GM18870 (cell line): ENCODE data around the gene CCDC120.

Experiments used
- ATAC-seq: cut with Tn5 transposase; IDR thresholded peaks from one replicate; pipeline ENCODE4 v1.9.1; 2021; ENCODE audit warnings: moderate library complexity; ENCODE audit not compliant: unreplicated experiment

The CCDC120 gene

DNA sequence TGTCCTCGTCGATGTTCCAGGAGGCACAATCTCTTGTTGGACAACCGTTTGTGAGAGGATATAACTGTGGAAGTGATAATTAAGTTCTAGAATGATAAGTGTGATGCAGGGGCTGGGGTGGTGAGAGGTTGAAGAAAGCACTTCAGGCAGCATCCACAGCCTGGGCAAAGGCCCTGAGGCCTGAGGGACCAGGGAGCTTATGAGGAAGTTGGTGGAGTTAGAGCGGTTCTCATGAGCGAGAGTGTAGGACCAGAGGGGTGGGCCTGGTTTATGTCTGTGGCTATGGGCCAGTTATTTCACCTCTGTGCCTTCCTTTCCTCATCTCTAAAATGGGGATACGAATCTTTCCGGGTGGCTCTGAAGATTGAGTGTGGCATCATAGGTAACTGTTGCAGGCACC is 2.7 kb downstream of the CCDC120 start:
- ATAC-seq, result no peak

DNA sequence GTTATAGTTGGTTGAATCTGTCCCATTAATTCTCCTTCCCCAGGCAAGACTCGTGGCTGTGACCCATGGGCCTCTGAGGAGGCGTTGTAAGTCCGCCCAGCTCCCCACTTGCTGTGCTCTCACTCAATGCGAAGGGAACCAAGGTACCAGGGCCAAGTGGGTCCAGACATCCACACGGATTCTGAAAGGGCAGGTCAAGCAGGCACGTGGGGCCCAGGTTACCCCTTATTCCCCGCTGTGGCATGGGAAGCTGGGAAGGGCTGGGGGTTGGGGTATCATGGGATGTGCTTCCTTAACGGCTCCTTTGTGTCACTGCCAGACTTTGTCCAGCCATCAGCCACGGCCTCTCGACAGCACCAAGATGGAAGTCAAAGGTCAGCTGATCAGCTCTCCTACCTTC is 3.1 kb downstream of the CCDC120 start:
- no peak for ATAC-seq

DNA sequence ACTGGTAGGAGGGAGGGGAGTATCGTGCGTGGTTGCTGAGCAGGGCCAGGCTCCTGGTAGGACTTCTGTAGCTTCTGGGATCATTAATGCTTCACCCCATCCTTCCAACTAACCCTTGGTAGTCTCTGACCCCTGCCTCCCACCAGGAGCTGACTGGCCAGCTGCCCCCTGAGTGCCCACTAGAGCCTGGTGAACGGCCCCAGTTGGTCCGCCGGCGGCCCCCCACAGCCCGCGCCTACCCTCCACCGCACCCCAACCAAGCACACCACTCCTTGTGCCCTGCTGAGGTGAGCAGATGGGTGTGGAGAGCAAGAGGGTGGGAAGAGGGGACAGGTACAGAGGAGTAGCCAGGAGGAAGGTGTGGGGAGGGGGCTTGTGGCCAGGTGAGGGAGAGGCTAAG is 4.9 kb downstream of the CCDC120 start:
- no peak for ATAC-seq

DNA sequence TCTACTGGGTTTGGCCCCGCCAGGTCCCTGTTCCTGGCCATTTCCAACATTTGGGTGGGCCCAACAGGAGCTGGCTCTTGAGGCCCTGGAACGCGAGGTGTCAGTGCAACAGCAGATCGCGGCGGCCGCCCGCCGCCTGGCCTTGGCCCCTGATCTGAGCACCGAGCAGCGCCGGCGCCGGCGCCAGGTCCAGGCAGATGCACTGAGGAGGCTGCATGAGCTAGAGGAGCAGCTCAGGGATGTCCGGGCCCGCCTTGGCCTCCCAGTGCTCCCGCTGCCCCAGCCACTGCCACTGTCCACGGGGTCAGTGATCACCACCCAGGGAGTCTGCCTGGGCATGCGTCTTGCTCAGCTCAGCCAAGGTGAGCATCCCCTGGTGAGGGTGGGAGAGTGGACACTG is 5.5 kb downstream of the CCDC120 start:
- ATAC-seq, result no peak

GRCh38 chrX:49064735-49065134 is 5.9 kb downstream of the CCDC120 start:
- ATAC-seq, result no peak

GRCh38 chrX:49066278-49066677 is 7.5 kb downstream of the CCDC120 start:
- no peak for ATAC-seq

DNA sequence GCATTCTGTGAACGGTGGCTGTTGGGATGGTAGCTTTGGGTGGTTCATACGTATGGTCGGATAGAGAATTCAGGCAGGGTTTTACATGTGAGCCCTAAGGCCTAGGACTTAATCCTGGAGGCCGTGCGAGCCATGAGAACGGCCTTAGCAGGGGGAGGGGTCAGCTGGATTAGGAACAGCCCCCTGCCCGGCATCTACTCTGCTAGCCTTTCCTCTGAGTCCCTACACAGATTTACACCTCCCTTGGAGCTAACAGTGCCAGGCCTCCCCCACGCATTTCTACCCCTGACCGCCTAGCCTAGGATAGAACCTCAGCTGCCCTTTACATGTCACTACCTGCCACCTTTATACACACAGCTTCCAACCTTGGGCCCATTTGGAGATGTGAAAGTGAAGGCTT is 7.9 kb downstream of the CCDC120 start:
- no peak for ATAC-seq

- ATAC-seq, result no peak
Measured at GRCh38 chrX:49067285-49068120, 8.7 kb downstream of the CCDC120 start.

GRCh38 chrX:49069038-49069437 is 10.2 kb downstream of the CCDC120 start:
- ATAC-seq, result no peak

- no peak for ATAC-seq
Measured at GRCh38 chrX:49070988-49071387, 12.2 kb downstream of the CCDC120 start.

DNA sequence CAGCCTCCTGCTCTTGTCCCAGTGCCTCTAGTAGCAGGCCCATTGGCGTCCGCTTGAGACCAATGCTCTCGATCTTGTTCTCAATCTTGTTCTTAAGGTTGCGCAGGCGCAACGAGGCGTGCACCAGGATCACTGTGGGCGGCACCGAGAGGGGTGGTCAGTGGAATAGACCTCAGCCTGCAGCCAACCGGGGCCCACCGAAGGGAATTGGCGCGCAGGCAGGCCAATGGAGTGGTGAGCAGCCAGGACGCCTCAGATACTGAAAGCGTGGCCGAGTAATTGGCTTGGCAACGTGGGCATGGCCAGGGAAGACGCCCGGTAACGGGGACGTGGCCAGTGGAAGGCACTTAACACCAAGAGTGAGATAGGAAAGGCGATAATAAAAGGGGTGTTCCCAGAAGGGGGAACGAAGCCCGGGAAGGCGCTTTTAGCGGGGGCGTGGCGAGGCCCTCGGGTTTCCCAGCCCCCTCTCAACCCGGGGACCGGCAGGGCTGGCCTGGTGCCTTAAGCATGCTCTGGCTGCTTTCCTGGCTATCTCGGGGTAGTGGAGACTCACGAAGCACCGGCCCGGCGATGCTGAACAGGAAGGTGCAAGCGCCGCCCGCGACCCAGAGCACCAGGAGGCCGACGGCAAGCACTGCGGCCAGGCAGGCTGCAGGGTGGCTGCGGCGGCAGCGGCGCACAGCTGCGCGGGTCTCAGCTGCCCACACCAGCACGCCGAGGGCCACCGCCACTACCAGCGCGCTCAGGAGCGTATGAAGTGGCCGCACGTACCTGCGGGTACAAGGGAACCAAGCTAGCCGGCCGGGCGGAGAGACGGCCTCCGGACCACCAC is 13.3 kb downstream of the CCDC120 start:
- no peak for ATAC-seq

DNA sequence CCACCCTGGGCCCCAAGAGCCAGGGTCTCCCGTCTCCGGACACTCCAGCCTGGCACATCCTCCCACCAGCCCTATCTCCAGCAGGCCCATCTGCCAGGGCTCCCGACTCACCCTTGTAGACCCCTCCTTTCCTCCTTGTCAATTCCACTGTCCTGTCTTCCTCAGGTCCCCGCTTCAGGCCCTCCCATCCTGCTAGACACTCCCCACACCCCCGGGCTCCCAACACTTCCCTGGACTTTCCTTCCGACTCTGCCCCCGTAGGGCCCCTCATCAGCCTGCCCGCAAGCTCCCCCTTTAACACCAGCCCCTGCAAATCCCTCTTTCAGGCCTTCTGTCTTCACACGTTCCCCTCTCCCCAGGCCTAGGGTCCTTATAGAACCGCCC is 13.9 kb downstream of the CCDC120 start:
- ATAC-seq, result no peak

DNA sequence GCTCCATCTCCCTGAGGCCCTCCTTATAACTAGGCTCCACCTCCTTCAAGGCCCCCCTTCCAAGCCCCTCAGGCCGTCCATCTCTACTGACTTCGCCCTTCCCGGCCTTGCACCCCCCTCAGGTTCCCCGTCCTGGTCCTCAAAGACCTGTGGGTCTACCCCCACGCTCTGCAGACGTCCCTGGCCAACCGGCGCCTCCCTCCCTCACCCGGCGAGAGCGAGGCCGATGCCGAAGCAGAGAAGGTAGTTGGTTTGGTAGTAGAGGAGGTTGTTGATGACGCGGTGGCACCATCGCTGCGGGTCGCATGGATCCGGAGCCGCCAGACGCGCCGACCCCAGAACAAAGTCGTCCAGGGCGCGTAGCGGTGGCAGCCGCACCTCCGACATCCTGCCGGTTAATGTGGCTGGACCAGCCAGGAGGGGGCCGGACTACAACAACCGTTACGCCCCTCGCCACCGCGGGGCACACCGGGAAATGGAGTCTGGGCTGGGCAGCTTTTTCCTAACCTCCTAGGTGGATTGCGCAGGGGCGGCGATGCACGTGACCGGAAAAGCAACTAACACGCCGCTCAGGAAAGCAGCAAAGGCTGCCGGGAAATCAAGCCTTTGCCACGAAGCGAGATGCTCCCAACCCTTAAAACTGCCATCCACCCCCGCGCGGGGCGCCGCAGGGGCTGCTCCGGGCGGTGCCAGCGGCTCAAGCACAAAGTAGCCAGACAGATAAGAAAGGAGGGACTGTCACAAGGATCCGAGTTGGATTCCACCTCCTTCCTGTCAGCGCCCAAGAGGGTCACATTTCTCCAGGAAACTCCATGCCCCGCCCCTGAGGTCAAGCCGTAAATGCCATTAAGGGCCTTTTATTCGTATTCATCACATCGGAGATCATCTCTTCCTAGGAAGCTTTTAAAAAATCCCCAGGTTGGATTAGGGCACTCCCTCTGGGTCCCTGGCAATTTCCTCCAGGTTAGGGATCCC is 15.1 kb downstream of the CCDC120 start, which contains the start of gene PRAF2:
Gene PRAF2 (minus strand): TSS at position 402 of the 975 bp plus-strand sequence. CDS start 15 bp downstream, at position 387.
- ATAC-seq, result peak; percentile 55

DNA sequence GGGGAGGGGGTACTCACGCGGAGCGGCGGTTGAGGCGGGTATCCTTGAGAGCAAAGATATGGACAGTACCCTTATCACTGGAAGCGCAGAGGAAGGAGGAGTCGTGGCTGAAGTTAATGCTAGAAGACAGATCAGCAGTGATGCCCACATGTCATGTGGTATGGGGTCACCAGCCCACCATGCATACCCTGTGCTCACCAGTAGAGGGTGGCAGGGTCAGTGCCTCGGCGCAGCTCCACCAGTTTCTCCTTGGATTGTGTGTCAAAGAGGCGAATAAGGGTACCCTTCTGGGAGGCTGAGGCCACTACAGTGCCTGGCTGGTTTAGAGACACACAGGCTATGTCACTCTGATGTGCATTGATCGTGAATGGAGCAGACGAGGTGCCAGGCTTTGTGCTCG is 16.5 kb downstream of the CCDC120 start:
- ATAC-seq, result no peak

DNA sequence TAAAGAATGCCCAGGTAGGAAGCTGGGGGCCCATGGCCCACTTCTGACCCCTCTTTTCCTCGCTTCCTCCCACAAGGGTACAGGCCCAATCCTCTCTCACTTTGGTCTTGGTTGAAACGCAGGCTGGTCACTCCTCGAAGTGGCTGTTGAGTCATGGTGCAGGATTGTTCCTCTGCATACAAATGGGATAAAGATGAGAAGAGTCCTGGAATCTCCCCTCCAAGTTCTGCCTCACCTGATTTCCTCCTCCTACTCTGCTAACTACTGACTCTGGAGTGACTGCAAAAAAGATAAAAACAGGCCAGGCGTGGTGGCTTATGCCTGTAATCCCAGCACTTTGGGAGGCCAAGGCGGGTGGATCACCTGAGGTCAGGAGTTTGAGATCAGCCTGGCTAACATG is 19.1 kb downstream of the CCDC120 start:
- no peak for ATAC-seq

GRCh38 chrX:49079489-49080428 is 21.0 kb downstream of the CCDC120 start, which contains the start of gene WDR45:
TSS of gene WDR45 (minus strand) at chrX:49079887. CDS start at chrX:49078095, 1,792 bp downstream.
- ATAC-seq, result no peak

DNA sequence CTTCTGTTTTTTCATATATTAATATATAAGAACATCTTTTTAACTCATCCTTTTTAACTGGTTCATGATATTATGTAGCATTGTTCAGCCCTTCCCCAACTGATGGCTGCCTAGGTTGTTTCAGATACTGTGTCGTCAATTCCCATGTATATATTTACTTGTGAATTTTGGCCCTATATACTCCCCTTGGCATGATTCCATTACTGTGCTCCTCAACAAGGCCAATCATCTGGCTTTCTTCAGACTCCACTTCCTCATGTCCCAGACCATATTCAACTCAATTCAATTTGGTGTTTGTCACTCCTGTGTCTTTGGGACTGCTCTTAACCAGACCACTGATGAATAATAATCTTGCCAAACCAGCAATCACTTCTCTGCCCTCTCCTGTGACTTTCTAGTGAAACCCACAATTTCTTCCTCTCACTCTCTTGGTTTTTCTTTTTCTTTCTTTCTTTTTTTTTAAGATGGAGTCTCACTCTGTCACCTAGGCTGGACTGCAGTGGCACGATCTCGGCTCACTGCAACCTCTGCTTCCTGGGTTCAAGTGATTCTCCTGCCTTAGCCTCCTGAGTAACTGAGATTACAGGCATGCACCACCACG is 23.6 kb downstream of the CCDC120 start:
- no peak for ATAC-seq

DNA sequence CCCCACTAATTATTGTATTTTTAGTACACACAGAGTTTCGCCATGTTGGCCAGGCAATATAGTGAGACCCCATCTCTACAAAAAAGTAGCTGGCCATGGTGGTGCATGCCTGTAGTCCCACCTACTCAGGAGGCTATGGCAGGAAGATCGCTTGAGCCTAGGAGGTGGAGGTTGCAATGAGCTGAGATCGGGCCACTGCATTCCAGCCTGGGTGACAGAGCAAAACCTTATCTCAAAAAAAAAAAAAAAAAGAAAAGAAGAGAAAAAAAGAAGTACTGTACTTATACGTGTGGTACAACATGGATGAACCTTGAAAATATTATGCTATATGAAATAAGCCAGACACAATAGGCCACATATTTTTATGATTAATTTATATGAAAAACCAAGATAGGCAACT is 30.8 kb downstream of the CCDC120 start:
- ATAC-seq, result no peak

DNA sequence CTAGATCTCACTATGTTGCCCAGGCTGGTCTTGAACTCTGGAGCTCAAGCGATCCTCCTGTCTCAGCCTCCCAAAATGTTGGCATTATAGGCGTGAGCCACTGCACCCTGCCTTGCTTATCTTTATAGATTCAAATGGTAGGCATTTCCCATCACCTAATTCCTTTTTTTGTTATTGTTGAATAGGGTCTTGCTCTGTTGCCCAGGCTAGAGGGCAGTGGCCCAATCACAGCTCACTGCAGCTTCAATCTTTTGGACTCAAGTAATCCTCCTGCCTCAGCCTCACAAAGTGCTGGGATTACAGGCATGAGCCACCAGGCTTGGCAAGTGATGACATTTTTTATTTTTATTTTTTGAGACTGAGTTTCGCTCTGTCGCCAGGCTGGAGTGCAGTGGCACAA is 37.6 kb downstream of the CCDC120 start:
- no peak for ATAC-seq
